ENCODE results near the gene DLG1. TPM values are rescaled to one million over a fixed set of nuclear protein-coding genes. Genes with fewer than 3 reads are reported as not detected.

Gene DLG1
- total and polyA plus RNA-seq, 9 of the 15 experiments (the other 6 are each of a cell fraction or from before 2014, with no cell fraction given) = 9.4 to 63.5 (median 43.6) TPM

GRCh38 chr3:197336348-197336747 lies 37.9 kb upstream of the DLG1 start:
- ATAC-seq (peak; percentile 19; the same call in 1 of the 3 replicates), FAIRE-seq (no peak), DNase-seq (ENCODE audit: extremely low read depth in 1 of 4, low spot score in 3 of 4) (no peak)
- Histone ChIP-seq H3K36me3 (ENCODE audit: control insufficient read depth, insufficient read depth, low read length) (no peaks in the 10 kb centered on the region), H3K9ac (ENCODE audit: insufficient read depth in 1 of 2, low read depth in 2 of 2, low read length in 2 of 2) (no peak overlapping the region), H2AFZ (ENCODE audit: low read depth, low read length) (peak overlapping the region; percentile 80), H3K4me1 (replicated peaks in 1 of 2; ENCODE audit: control insufficient read depth in 2 of 2, insufficient read depth in 2 of 2, low read length in 2 of 2) (peaks cover 8 to 16% of the 10 kb centered on the region in 2 experiments), H3K27ac (ENCODE audit: extremely low read depth, low read depth, low read length) (no peak overlapping the region), H3K79me2 (ENCODE audit: control insufficient read depth, insufficient read depth, low read length) (no peaks in the 10 kb centered on the region), H3K9me3 (replicated peaks; ENCODE audit: control insufficient read depth, insufficient read depth, low read depth, low read length) (no peaks in the 10 kb centered on the region), H4K20me1 (replicated peaks; ENCODE audit: control insufficient read depth, insufficient read depth, low read length) (no peaks in the 10 kb centered on the region), H3K27me3 (ENCODE audit: control insufficient read depth in 2 of 2, insufficient read depth in 2 of 2, low read length in 2 of 2) (no peaks in the 10 kb centered on the region), H3K4me2 (ENCODE audit: insufficient read depth, low read length) (no peak overlapping the region; the same call in 1 of the 2 replicates), H3K9me1 (ENCODE audit: control insufficient read depth, insufficient read depth, low read length) (no peaks in the 10 kb centered on the region), H3K4me3 (no peak overlapping the region)
- intact Hi-C loops (cut with micrococcal nuclease) (no loop called here), in situ Hi-C loops (cut with MboI) (no loop called here)
- ChIA-PET POLR2A (interaction anchor here (0.6 to 1.0 kb wide), 2 partner anchors 35 kb away, joined by 4 to 5 read pairs; no protein-coding TSS in a partner anchor), CTCF (ENCODE audit: low intra/inter-chr PET ratio) (no interaction called here)
- WGBS (ENCODE audit: insufficient coverage, low coverage, missing lambda C conversion rate) = 11% methylated on average over 4 of the region's 4 CpGs
- 0 out of 2 replicates have a peak, but pooled peaks have one; percentile 15 for TF ChIP-seq CEBPG (CRISPR knock-in tag; IDR thresholded peaks at IDR 0.05)
- TF ChIP-seq CEBPG (tag; conservative IDR thresholded peaks at IDR 0.05 in 1 of 2, IDR thresholded peaks at IDR 0.05 in 1 of 2) = peak in 1 of 2 experiments; percentile 43; a peak in 2 of 4 replicates
- no peak for TF ChIP-seq EHMT2 (IDR thresholded peaks at IDR 0.05)
- TF ChIP-seq BHLHE40 (IDR thresholded peaks at IDR 0.05; ENCODE audit: low read length) = 0 out of 2 replicates have a peak, but pooled peaks have one; percentile 21
- 0 out of 2 replicates have a peak, but pooled peaks have one; percentile 17 for TF ChIP-seq ZNF121 (CRISPR knock-in tag; conservative IDR thresholded peaks at IDR 0.05)
- TF ChIP-seq CEBPB (tag; IDR thresholded peaks at IDR 0.05) = peak; percentile 78
- BruUV-seq (replicated peaks) = no TSS peak
